SK-N-SH (cell line): Measurements from ENCODE around the gene ATL1. TPM values are rescaled to one million over a fixed set of nuclear protein-coding genes. Genes with fewer than 3 reads are reported as not detected.

Source experiments
- CTCF ChIA-PET: fragments of 300-600, 350-600 bp; formaldehyde crosslinking; extraction: SDS; loops from one replicate; lab custom pipeline; 2021; lab: Yijun Ruan, JAX
- POLR2A ChIA-PET: fragments of 350-600 bp; sonication (Branson Sonifier 250); formaldehyde crosslinking; extraction: SDS; loops from one replicate; lab custom pipeline; 2020; ENCODE audit warnings: antibody characterized with exemption, inconsistent platforms; lab: Yijun Ruan, JAX
- DNase-seq: peaks from one replicate; pipeline ENCODE4 v3.0.0; 2012
- H2AFZ ChIP-seq: fragments of 200-600 bp; sonication (generic); 2 replicates; pipeline ENCODE4 v1.8.1; 2016; ENCODE audit warnings: antibody characterized with exemption, mild to moderate bottlenecking, low read depth
- H3F3A ChIP-seq: fragments of 200-600 bp; sonication (generic); replicated peaks from 2 replicates; pipeline ENCODE3; 2016; ENCODE audit warnings: antibody characterized with exemption, mild to moderate bottlenecking; ENCODE audit not compliant: insufficient read depth
- H3K27ac ChIP-seq, 2 experiments: fragments of 200-500 bp in 1 of 2; fragments of 200-600 bp in 1 of 2; sonication (Bioruptor generic) in 1 of 2; sonication (generic), shearing (Covaris generic) in 1 of 2; 2 replicates each; pipeline versions ENCODE4 v1.5.1 to v1.6.1; 2014 to 2016; ENCODE audit warnings: low read depth in 2 of 2, inconsistent platforms in 1 of 2, low read length in 1 of 2, mild to moderate bottlenecking in 1 of 2, mixed read lengths in 1 of 2
- H3K27me3 ChIP-seq: fragments of 200-600 bp; sonication (generic), shearing (Covaris generic); 2 replicates; pipeline ENCODE4 v1.6.1; 2016; ENCODE audit warnings: mixed run types; ENCODE audit not compliant: insufficient read depth
- H3K36me3 ChIP-seq, 2 experiments: fragments of 200-500 bp in 1 of 2; fragments of 200-600 bp in 1 of 2; sonication (Bioruptor generic) in 1 of 2; sonication (generic) in 1 of 2; replicated peaks in 1 of 2; 2 replicates each; pipeline versions ENCODE3 to v1.5.1; 2014 to 2016; ENCODE audit warnings: low read length in 1 of 2, mild to moderate bottlenecking in 1 of 2; ENCODE audit not compliant: insufficient read depth in 2 of 2, control insufficient read depth in 1 of 2
- H3K4me1 ChIP-seq, 2 experiments: fragments of 200-500 bp in 1 of 2; fragments of 200-600 bp in 1 of 2; sonication (Bioruptor generic) in 1 of 2; sonication (generic), shearing (Covaris generic) in 1 of 2; 2 replicates each; pipeline versions ENCODE4 v1.5.1 to v1.6.1; 2014 to 2016; ENCODE audit warnings: low read depth in 1 of 2, low read length in 1 of 2, mixed run types in 1 of 2; ENCODE audit not compliant: insufficient read depth in 2 of 2, control insufficient read depth in 1 of 2
- H3K4me2 ChIP-seq: fragments of 200-600 bp; sonication (generic), shearing (Covaris generic); 2 replicates; pipeline ENCODE4 v1.6.1; 2017; ENCODE audit warnings: mixed run types
- H3K4me3 ChIP-seq, 2 experiments: fragments of 200-500 bp in 1 of 2; fragments of 200-600 bp in 1 of 2; sonication (Bioruptor generic) in 1 of 2; sonication (generic), shearing (Covaris generic) in 1 of 2; 2 replicates each; pipeline versions ENCODE4 v1.5.1 to v1.8.1; 2014 to 2016; ENCODE audit warnings: low read depth in 2 of 2, inconsistent platforms in 1 of 2, low read length in 1 of 2, mild to moderate bottlenecking in 1 of 2, mixed read lengths in 1 of 2, moderate library complexity in 1 of 2
- H3K79me2 ChIP-seq: fragments of 200-600 bp; sonication (generic); 2 replicates; pipeline ENCODE4 v1.8.1; 2017; ENCODE audit warnings: mild to moderate bottlenecking; ENCODE audit not compliant: insufficient read depth
- H3K9ac ChIP-seq: fragments of 200-600 bp; sonication (generic); 2 replicates; pipeline ENCODE4 v1.6.1; 2017; ENCODE audit warnings: mixed run types
- H3K9me2 ChIP-seq: fragments of 200-600 bp; sonication (generic); 2 replicates; pipeline ENCODE4 v1.6.1; 2017; ENCODE audit warnings: mixed run types
- H3K9me3 ChIP-seq: fragments of 200-600 bp; sonication (generic); 2 replicates; pipeline ENCODE4 v1.6.1; 2017; ENCODE audit warnings: mixed run types, mild to moderate bottlenecking, moderate library complexity
- H4K20me1 ChIP-seq: fragments of 200-600 bp; sonication (generic); 2 replicates; pipeline ENCODE4 v1.6.1; 2017; ENCODE audit warnings: mild to moderate bottlenecking, mixed run types; ENCODE audit not compliant: insufficient read depth
- FOSL2 ChIP-seq: IDR thresholded peaks from 2 replicates; pipeline ENCODE4 v1.4.0; 2012; ENCODE audit warnings: low read depth, mild to moderate bottlenecking, moderate library complexity, borderline replicate concordance
- GABPA ChIP-seq: IDR thresholded peaks from 2 replicates; pipeline ENCODE4 v1.4.0; 2012; ENCODE audit warnings: low read depth, mild to moderate bottlenecking
- MEF2A ChIP-seq: IDR thresholded peaks from 2 replicates; pipeline ENCODE4 v1.4.0; 2012; ENCODE audit warnings: low read depth, borderline replicate concordance
- MXI1 ChIP-seq: IDR thresholded peaks from 2 replicates; pipeline ENCODE4 v1.6.1; 2012; ENCODE audit warnings: mild to moderate bottlenecking, low read depth, low read length, improper control_type of control experiment
- NFIC ChIP-seq: IDR thresholded peaks from 2 replicates; pipeline ENCODE4 v1.4.0; 2012; ENCODE audit warnings: borderline replicate concordance
- RAD21 ChIP-seq: IDR thresholded peaks from 2 replicates; pipeline ENCODE4 v1.6.1; 2012; ENCODE audit warnings: mild to moderate bottlenecking, low read length
- TAF1 ChIP-seq: IDR thresholded peaks from 2 replicates; pipeline ENCODE4 v1.6.1; 2012; ENCODE audit warnings: low read depth, mild to moderate bottlenecking, low read length, moderate library complexity, borderline replicate concordance
- TCF12 ChIP-seq: IDR thresholded peaks from 2 replicates; pipeline ENCODE4 v1.4.0; 2012
- WGBS: methylation state at CpG from one replicate; pipeline ENCODE4 v1.1.6; 2017; ENCODE audit warnings: low lambda C conversion rate; 5-methylcytosine and 5-hydroxymethylcytosine counted together
- polyA plus RNA-seq, 3 experiments: library from polyadenylated mRNA; depleted of rRNA; stranded (reverse); fragments of >200 nt; gene quantifications; 2 replicates each; pipeline ENCODE4 v1.2.3, GENCODE V29; 2012
- TF ChIP-seq, protein P1 (sequence below): fragments of 150-350 bp; IDR thresholded peaks from 2 replicates; pipeline ENCODE4 v1.6.1; 2017; ENCODE audit warnings: antibody characterized with exemption, low read length, low read depth, borderline replicate concordance
- TF ChIP-seq, protein P2 (sequence below): IDR thresholded peaks from 2 replicates; pipeline ENCODE4; 2012
- TF ChIP-seq, protein P3 (sequence below): IDR thresholded peaks from 2 replicates; pipeline ENCODE4 v1.4.0; 2012; ENCODE audit warnings: low read depth, borderline replicate concordance

The ATL1 gene
- polyA plus RNA-seq, 1 of the 3 experiments (the other 2 are of a cell fraction) = 7.3 TPM

DNA sequence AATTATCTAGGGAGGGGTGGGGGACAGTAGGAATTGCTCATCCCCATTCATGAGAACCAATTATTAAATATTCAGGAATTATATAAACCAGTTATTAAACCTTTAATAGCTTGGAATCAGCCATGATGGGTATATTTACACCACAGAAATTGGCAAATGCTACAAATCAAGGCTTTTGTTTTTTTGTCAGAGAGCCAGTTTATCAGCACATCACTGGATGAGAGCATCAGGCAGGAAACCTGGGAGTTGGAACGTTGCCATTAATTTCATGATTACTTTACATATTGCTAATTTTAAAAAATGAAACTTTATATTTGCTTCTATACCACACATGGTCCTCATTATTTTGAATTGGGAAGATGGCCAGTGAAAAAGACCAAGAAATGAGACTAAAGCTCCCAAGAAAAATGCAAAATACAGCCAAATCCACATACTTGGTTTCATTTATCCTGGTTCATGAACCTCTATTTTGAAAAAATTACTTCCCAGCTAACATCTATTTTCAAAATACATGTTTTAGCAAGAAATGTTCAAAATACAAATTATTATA lies 48.4 kb downstream of the ATL1 start:
- Histone ChIP-seq H3K4me1 (peaks cover 0 to 6% of the 10 kb centered on the region in 2 experiments; a peak in 2 of 4 replicates), H2AFZ (no peak overlapping the region), H3K27ac (peak overlapping the region; percentile 36 to 45; a peak in 2 of 4 replicates), H3K27me3 (no peaks in the 10 kb centered on the region), H3K9ac (no peak overlapping the region), H3K4me2 (no peak overlapping the region; the same call in 1 of the 2 replicates), H3K9me3 (no peaks in the 10 kb centered on the region), H3K79me2 (no peaks in the 10 kb centered on the region), H3K9me2 (no peaks in the 10 kb centered on the region), H3K36me3 (peaks cover 2 to 4% of the 10 kb centered on the region in 2 experiments), H3K4me3 (no peak overlapping the region), H3F3A (peaks cover 6% of the 10 kb centered on the region), H4K20me1 (no peaks in the 10 kb centered on the region)
- 68% methylated on average over 1 of the region's 1 CpG for WGBS
- DNase-seq = no peak
- TF ChIP-seq, protein P1, sequence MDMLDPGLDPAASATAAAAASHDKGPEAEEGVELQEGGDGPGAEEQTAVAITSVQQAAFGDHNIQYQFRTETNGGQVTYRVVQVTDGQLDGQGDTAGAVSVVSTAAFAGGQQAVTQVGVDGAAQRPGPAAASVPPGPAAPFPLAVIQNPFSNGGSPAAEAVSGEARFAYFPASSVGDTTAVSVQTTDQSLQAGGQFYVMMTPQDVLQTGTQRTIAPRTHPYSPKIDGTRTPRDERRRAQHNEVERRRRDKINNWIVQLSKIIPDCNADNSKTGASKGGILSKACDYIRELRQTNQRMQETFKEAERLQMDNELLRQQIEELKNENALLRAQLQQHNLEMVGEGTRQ = no peak
- TF ChIP-seq, protein P2, sequence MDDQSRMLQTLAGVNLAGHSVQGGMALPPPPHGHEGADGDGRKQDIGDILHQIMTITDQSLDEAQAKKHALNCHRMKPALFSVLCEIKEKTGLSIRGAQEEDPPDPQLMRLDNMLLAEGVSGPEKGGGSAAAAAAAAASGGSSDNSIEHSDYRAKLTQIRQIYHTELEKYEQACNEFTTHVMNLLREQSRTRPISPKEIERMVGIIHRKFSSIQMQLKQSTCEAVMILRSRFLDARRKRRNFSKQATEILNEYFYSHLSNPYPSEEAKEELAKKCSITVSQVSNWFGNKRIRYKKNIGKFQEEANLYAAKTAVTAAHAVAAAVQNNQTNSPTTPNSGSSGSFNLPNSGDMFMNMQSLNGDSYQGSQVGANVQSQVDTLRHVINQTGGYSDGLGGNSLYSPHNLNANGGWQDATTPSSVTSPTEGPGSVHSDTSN = no peak
- no peak for TF ChIP-seq RAD21
- TF ChIP-seq NFIC = peak; percentile 73
- TF ChIP-seq GABPA = no peak
- TF ChIP-seq, protein P3, sequence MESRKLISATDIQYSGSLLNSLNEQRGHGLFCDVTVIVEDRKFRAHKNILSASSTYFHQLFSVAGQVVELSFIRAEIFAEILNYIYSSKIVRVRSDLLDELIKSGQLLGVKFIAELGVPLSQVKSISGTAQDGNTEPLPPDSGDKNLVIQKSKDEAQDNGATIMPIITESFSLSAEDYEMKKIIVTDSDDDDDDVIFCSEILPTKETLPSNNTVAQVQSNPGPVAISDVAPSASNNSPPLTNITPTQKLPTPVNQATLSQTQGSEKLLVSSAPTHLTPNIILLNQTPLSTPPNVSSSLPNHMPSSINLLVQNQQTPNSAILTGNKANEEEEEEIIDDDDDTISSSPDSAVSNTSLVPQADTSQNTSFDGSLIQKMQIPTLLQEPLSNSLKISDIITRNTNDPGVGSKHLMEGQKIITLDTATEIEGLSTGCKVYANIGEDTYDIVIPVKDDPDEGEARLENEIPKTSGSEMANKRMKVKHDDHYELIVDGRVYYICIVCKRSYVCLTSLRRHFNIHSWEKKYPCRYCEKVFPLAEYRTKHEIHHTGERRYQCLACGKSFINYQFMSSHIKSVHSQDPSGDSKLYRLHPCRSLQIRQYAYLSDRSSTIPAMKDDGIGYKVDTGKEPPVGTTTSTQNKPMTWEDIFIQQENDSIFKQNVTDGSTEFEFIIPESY = no peak
- TF ChIP-seq TCF12 = peak; percentile 66
- TF ChIP-seq MEF2A = no peak
- ChIA-PET POLR2A (no interaction called here), CTCF (interaction anchor here (0.8 to 0.9 kb wide), 2 partner anchors 29 to 204 kb away, joined by 3 read pairs; no protein-coding TSS in a partner anchor)

DNA sequence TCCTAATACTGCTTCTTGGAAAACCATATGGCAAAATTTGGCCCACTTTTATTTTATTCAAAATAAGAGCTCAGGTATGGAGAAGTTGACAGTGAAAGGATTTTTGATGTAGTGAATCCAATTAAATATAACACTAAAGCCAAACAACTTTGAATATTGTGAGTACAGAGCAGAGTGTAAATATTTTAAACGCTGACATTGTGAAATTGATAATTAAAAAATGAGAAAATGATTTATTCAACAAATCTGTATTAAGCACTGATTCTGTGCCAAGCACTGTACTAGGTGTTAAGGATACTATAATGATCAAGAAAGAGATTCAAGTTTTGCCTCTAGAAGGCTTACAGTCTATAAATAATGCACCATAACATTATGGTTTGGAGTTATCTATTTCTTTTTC lies 50.5 kb downstream of the ATL1 start:
- no peak for TF ChIP-seq MXI1
- TF ChIP-seq FOSL2 = no peak
- TF ChIP-seq TAF1 = no peak
- Histone ChIP-seq H3K36me3 (peaks cover 4 to 14% of the 10 kb centered on the region in 2 experiments), H3K27me3 (no peaks in the 10 kb centered on the region), H4K20me1 (no peaks in the 10 kb centered on the region), H2AFZ (no peak overlapping the region), H3K9me3 (no peaks in the 10 kb centered on the region), H3K9me2 (no peaks in the 10 kb centered on the region), H3K4me3 (no peak overlapping the region), H3K27ac (no peak overlapping the region), H3K79me2 (no peaks in the 10 kb centered on the region), H3K4me2 (no peak overlapping the region), H3K9ac (no peak overlapping the region), H3K4me1 (peaks cover 0 to 5% of the 10 kb centered on the region in 2 experiments; a peak in 2 of 4 replicates), H3F3A (no peaks in the 10 kb centered on the region)
- CTCF ChIA-PET = no interaction called here
- no peak for DNase-seq
- 85% methylated on average over 1 of the region's 1 CpG for WGBS
- POLR2A ChIA-PET = no interaction called here
